CD4-positive, alpha-beta memory T cell (primary cell): ENCODE measurements around the gene UCMA. TPM values are rescaled to one million over a fixed set of nuclear protein-coding genes. Genes with fewer than 3 reads are reported as not detected.
"Not testable (repeated sequence)": the region's sequence is repeated elsewhere in the genome, so short reads cannot be mapped to it uniquely, and the experiment has no call there.

Experiments
- CTCF ChIA-PET: fragments of 350-600 bp; sonication (Branson Sonifier 250); formaldehyde crosslinking; loops from one replicate; lab custom pipeline; 2021; ENCODE audit warnings: inconsistent platforms; ENCODE audit not compliant: partially characterized antibody; lab: Charles Lee
- POLR2A ChIA-PET: fragments of 350-600 bp; sonication (Branson Sonifier 250); formaldehyde crosslinking; loops from one replicate; lab custom pipeline; 2021; ENCODE audit not compliant: partially characterized antibody; lab: Charles Lee
- DNase-seq, 5 donors: peaks; one replicate each; pipeline versions ENCODE4 v3.0.0 to v3.0.0-alpha.2; 2020 to 2022; ENCODE audit warnings: mixed read lengths in 1 of 5
- H3K27ac ChIP-seq: one replicate; pipeline ENCODE4 v1.7.0; 2013; ENCODE audit warnings: low read depth, low read length
- H3K27me3 ChIP-seq: 2 replicates; pipeline ENCODE4 v1.7.0; 2013; ENCODE audit warnings: mild to moderate bottlenecking, low read length, moderate library complexity; ENCODE audit not compliant: insufficient read depth
- H3K36me3 ChIP-seq: 2 replicates; pipeline ENCODE4 v1.7.0; 2013; ENCODE audit warnings: mild to moderate bottlenecking, low read length, moderate library complexity; ENCODE audit not compliant: insufficient read depth
- H3K4me1 ChIP-seq: 2 replicates; pipeline ENCODE4 v1.7.0; 2013; ENCODE audit warnings: mild to moderate bottlenecking, low read length, moderate library complexity; ENCODE audit not compliant: insufficient read depth
- H3K4me3 ChIP-seq, 2 donors: one replicate each; pipeline ENCODE4 v1.7.0; 2013; ENCODE audit warnings: low read length in 2 of 2, mild to moderate bottlenecking in 1 of 2
- H3K9me3 ChIP-seq, 2 donors: one replicate each; pipeline ENCODE4 v1.7.0; 2013; ENCODE audit warnings: low read length in 2 of 2, control low read depth in 1 of 2; ENCODE audit not compliant: control insufficient read depth in 1 of 2
- H3K27ac Mint-ChIP-seq, 7 donors: one replicate each; pipeline ENCODE4 v1.8.0; 2020 to 2021; ENCODE audit warnings: mixed read lengths in 7 of 7, mild to moderate bottlenecking in 6 of 7, inconsistent platforms in 3 of 7, moderate library complexity in 3 of 7
- H3K27me3 Mint-ChIP-seq, 2 donors: one replicate each; pipeline ENCODE4 v1.8.0; 2020 to 2021; ENCODE audit warnings: mixed read lengths in 2 of 2
- H3K36me3 Mint-ChIP-seq, 2 donors: one replicate each; pipeline ENCODE4 v1.8.0; 2020 to 2021; ENCODE audit warnings: mixed read lengths in 2 of 2, inconsistent platforms in 1 of 2, mild to moderate bottlenecking in 1 of 2
- H3K4me1 Mint-ChIP-seq, 4 donors: one replicate each; pipeline ENCODE4 v1.8.0; 2020 to 2021; ENCODE audit warnings: mixed read lengths in 4 of 4, mild to moderate bottlenecking in 1 of 4
- H3K4me3 Mint-ChIP-seq, 8 donors: one replicate each; pipeline ENCODE4 v1.8.0; 2020 to 2021; ENCODE audit warnings: mixed read lengths in 8 of 8, mild to moderate bottlenecking in 7 of 8, moderate library complexity in 6 of 8, inconsistent platforms in 3 of 8
- H3K9me3 Mint-ChIP-seq, 8 donors: one replicate each; pipeline ENCODE4 v1.8.0; 2020 to 2021; ENCODE audit warnings: mixed read lengths in 8 of 8, mild to moderate bottlenecking in 5 of 8, inconsistent platforms in 3 of 8, moderate library complexity in 1 of 8
- intact Hi-C: fragments of 100-400 bp; cut with micrococcal nuclease; formaldehyde crosslinking; loops from one replicate; pipeline ENCODE4 v1.15.1; 2023
- polyA plus RNA-seq, 2 donors: library from polyadenylated mRNA; unstranded; fragments of 300-500 nt; fragmentation: Illumina TruSeq; gene quantifications; one replicate each; pipeline ENCODE4 v1.2.3, GENCODE V29; 2021
- total RNA-seq, 2 experiments: library from RNA; stranded (reverse); gene quantifications; one replicate each; pipeline ENCODE4 v1.2.3, GENCODE V29; 2021

UCMA gene
- total and polyA plus RNA-seq, 4 experiments from 2014 or later: not detected

DNA sequence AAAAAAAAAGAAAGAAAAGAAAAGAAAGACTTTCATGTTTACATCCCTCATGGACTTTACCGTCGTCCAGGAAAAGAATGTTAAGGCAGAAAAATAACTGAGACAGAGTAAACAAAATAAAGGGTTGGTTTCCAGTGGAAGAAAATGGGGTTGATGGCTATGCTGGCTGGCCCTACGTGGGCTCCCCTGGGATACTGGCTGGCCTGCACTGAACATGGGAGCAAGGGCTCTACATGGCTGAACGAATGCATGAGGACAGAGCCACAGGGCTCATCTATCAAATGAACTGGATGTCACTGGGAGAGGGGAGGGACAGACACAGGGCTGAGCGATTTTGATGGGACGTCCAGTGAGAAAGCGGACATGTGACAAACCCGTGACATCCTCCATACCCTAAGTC, 2.5 kb upstream of the UCMA start:
- Histone ChIP-seq H3K36me3 (no peaks in the 10 kb centered on the region), H3K9me3 (no peaks in the 10 kb centered on the region), H3K4me1 (no peaks in the 10 kb centered on the region), H3K27ac (no peak overlapping the region), H3K27me3 (no peaks in the 10 kb centered on the region), H3K4me3 (no peak overlapping the region)
- H3K4me3 Mint-ChIP-seq: no peak overlapping the region
- no peaks in the 10 kb centered on the region for H3K4me1 Mint-ChIP-seq
- ChIA-PET POLR2A (no interaction called here), CTCF (interaction anchor here (0.7 kb wide), 1 partner anchor 20 kb away, joined by 3 read pairs; no protein-coding TSS in a partner anchor)
- peak overlapping the region in 1 of 7 donors; percentile 51 for H3K27ac Mint-ChIP-seq
- H3K27me3 Mint-ChIP-seq: peaks cover 0 to 2% of the 10 kb centered on the region in 2 donors
- no peaks in the 10 kb centered on the region for H3K36me3 Mint-ChIP-seq
- intact Hi-C loops: no loop called here
- no peak for DNase-seq
- no peaks in the 10 kb centered on the region for H3K9me3 Mint-ChIP-seq

DNA sequence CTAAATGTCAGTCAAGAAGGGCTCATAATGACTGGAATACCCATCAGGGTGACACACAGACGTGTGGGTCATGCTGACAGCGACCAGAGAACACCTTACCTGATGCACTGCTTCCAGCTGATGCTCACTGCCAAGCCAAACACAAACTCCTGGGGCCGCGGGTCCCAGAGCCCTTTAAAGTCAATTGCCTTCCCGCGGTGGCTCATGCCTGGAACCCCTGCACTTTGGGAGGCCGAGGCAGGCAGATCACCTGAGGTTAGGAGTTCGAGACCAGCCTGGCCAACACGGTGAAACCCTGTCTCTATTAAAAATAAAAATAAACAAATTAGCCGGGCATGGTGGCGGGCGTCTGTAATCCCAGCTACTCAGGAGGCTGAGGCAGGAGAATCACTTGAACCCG, 562 bp upstream of the UCMA start:
- H3K9me3 ChIP-seq, H3K36me3 ChIP-seq, H3K27me3 Mint-ChIP-seq, H3K36me3 Mint-ChIP-seq, H3K27ac Mint-ChIP-seq, H3K27me3 ChIP-seq, H3K4me1 ChIP-seq, DNase-seq, H3K27ac ChIP-seq, H3K4me3 ChIP-seq, intact Hi-C loops, POLR2A ChIA-PET, H3K9me3 Mint-ChIP-seq, H3K4me3 Mint-ChIP-seq, H3K4me1 Mint-ChIP-seq, CTCF ChIA-PET: not testable (repeated sequence)

DNA sequence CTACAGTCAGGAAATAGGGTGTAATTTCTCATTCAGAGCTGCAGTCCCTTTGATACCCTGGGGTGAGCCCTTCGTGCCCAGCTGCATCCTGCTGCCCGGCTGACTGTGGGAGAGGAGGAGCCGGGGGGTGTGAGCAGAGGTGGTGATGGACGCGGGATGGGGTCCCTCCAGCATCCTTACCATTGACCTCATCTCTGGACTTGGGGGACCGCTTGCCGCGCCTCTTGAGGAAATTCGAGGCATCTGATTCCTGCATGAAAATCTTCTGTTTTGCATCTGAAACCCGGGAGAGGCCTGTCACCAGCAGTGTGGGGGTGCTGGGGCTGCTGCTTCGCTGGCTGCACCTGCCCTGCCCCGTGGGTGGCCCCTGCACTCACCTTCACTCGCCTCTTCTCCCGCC, 816 bp downstream of the UCMA start:
- Histone ChIP-seq H3K27ac (no peak overlapping the region), H3K27me3 (no peaks in the 10 kb centered on the region), H3K36me3 (no peaks in the 10 kb centered on the region), H3K4me3 (no peak overlapping the region), H3K9me3 (no peaks in the 10 kb centered on the region), H3K4me1 (no peaks in the 10 kb centered on the region)
- ChIA-PET POLR2A (no interaction called here), CTCF (no interaction called here)
- no peaks in the 10 kb centered on the region for H3K36me3 Mint-ChIP-seq
- intact Hi-C loops: no loop called here
- no peaks in the 10 kb centered on the region for H3K9me3 Mint-ChIP-seq
- H3K4me1 Mint-ChIP-seq: no peaks in the 10 kb centered on the region
- H3K27me3 Mint-ChIP-seq: peaks cover 0 to 2% of the 10 kb centered on the region in 2 donors
- no peak overlapping the region for H3K27ac Mint-ChIP-seq
- DNase-seq: no peak
- no peak overlapping the region for H3K4me3 Mint-ChIP-seq

DNA sequence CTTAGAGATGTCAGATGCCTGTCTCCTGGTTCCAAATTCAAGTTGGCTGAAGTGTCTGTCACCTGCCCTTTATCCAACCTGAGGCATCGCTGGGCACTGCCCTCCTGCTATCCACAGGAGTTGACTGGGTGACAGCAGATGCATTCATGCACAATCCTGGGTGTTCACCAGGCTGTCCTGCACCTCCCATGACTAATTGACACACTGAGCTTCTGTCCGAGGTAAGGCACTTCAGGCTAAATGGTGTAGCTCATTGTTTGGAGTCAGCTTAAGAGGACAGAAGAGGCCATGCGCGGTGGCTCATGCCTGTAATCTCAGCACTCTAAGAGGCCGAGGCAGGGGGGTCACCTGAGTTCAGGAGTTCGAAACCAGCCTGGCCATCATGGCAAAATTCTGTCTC, 2.4 kb downstream of the UCMA start:
- H3K4me3 ChIP-seq: no peak overlapping the region
- Mint-ChIP-seq H3K27ac (no peak overlapping the region), H3K36me3 (no peaks in the 10 kb centered on the region), H3K4me1 (no peaks in the 10 kb centered on the region), H3K4me3 (no peak overlapping the region), H3K27me3 (peaks cover 0 to 2% of the 10 kb centered on the region in 2 donors), H3K9me3 (no peaks in the 10 kb centered on the region)
- no peak overlapping the region for H3K27ac ChIP-seq
- no peaks in the 10 kb centered on the region for H3K4me1 ChIP-seq
- H3K9me3 ChIP-seq: no peaks in the 10 kb centered on the region
- H3K36me3 ChIP-seq: no peaks in the 10 kb centered on the region
- intact Hi-C loops: no loop called here
- H3K27me3 ChIP-seq: no peaks in the 10 kb centered on the region
- DNase-seq: no peak
- ChIA-PET POLR2A (no interaction called here), CTCF (no interaction called here)

DNA sequence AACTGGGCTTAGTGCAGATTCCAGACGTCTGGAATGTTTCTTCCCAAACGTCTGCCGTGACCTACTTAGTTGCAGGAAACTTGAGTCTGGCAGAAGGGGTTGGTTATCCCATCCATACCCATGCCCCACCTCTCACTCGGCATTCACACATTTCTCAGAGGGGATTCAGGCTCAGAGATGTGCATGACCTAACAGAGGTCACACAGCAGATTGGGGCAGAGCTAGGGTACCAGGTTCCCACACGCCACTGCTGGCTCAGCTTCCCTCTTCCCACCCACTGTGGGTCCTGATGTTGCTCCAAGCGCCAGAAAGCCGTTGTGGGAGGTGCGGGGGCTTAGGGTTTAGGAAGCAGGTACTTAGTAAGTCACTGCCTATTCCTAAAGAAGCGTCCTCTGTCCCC, 3.0 kb downstream of the UCMA start:
- no peaks in the 10 kb centered on the region for H3K9me3 Mint-ChIP-seq
- H3K27ac ChIP-seq: no peak overlapping the region
- no peaks in the 10 kb centered on the region for H3K27me3 ChIP-seq
- ChIA-PET CTCF (no interaction called here), POLR2A (no interaction called here)
- H3K4me3 Mint-ChIP-seq: no peak overlapping the region
- H3K9me3 ChIP-seq: no peaks in the 10 kb centered on the region
- H3K36me3 ChIP-seq: no peaks in the 10 kb centered on the region
- H3K27me3 Mint-ChIP-seq: peaks cover 0 to 2% of the 10 kb centered on the region in 2 donors
- no peak for DNase-seq
- intact Hi-C loops: no loop called here
- H3K27ac Mint-ChIP-seq: no peak overlapping the region
- H3K4me1 Mint-ChIP-seq: no peaks in the 10 kb centered on the region
- no peaks in the 10 kb centered on the region for H3K36me3 Mint-ChIP-seq
- no peaks in the 10 kb centered on the region for H3K4me1 ChIP-seq
- no peak overlapping the region for H3K4me3 ChIP-seq

DNA sequence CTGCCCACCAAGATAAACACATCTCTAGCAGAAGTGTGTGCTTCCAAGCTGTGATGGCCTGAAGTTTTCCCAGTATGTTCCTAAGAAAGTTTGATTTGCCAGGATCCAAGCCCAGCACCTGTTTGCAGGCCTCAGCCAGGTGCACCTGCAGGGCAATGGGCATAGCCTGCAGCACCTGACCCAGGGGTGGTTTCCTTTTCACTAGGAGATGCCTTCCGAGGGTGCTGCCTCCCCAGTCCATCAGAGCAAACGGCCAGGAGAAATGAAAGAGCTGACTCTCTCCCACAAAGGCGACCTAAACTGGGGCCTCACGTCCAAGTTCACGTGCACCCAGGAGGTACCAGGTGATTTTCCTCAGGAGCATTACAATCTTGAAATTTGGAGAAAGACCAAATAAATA, 7.1 kb downstream of the UCMA start:
- H3K27me3 ChIP-seq: no peaks in the 10 kb centered on the region
- Mint-ChIP-seq H3K27ac (no peak overlapping the region), H3K27me3 (no peaks in the 10 kb centered on the region), H3K4me3 (no peak overlapping the region), H3K4me1 (no peaks in the 10 kb centered on the region), H3K9me3 (no peaks in the 10 kb centered on the region), H3K36me3 (no peaks in the 10 kb centered on the region)
- no peak for DNase-seq
- no peaks in the 10 kb centered on the region for H3K4me1 ChIP-seq
- POLR2A ChIA-PET: no interaction called here
- H3K9me3 ChIP-seq: no peaks in the 10 kb centered on the region
- CTCF ChIA-PET: interaction anchor here (1.0 kb wide), 1 partner anchor 12 kb away, joined by 4 read pairs; no protein-coding TSS in a partner anchor
- H3K36me3 ChIP-seq: no peaks in the 10 kb centered on the region
- no peak overlapping the region for H3K4me3 ChIP-seq
- H3K27ac ChIP-seq: no peak overlapping the region
- intact Hi-C loops: loop anchor here (5.0 kb wide), 1 partner anchor 50 kb away; no protein-coding TSS in a partner anchor

DNA sequence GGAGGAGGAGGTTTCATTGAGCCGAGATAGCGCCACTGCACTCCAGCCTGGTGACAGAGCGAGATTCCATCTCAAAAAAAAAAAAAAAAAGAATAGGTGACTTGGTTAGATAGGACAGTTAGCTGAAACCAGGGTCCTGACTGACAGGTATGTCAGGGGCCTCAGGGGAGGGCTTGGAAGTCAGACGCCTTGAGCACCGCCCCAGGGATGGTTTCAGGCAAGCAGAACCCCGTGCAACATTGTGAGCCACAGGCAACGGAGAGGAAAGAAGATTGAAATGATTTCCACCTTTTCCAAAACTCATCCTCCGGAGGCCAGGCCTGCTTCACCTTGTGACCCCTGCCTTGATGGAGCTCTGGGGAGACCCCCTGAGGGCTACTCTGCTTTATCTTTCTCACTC, 8.6 kb downstream of the UCMA start:
- ChIA-PET POLR2A (no interaction called here), CTCF (no interaction called here)
- Histone ChIP-seq H3K27ac (no peak overlapping the region), H3K36me3 (no peaks in the 10 kb centered on the region), H3K27me3 (no peaks in the 10 kb centered on the region), H3K4me1 (no peaks in the 10 kb centered on the region), H3K4me3 (no peak overlapping the region), H3K9me3 (no peaks in the 10 kb centered on the region)
- Mint-ChIP-seq H3K4me1 (no peaks in the 10 kb centered on the region), H3K27me3 (no peaks in the 10 kb centered on the region), H3K27ac (no peak overlapping the region), H3K36me3 (no peaks in the 10 kb centered on the region), H3K4me3 (no peak overlapping the region), H3K9me3 (no peaks in the 10 kb centered on the region)
- intact Hi-C loops: loop anchor here (5.0 kb wide), 1 partner anchor 52 kb away; no protein-coding TSS in a partner anchor
- no peak for DNase-seq
